ENCODE data around the gene LRRN3.
"Not testable (repeated sequence)": the region's sequence is repeated elsewhere in the genome, so short reads cannot be mapped to it uniquely, and the experiment has no call there.

The LRRN3 gene

GRCh38 chr7:111090846-111091245 lies at the start of gene LRRN3:
LRRN3 (plus strand) TSS chr7:111091127; CDS start chr7:111122773, 31,646 bp downstream.
- peak; percentile 46 for DNase-seq

GRCh38 chr7:111041577-111041976 lies 49.4 kb upstream of the LRRN3 start:
- DNase-seq = no peak

DNA sequence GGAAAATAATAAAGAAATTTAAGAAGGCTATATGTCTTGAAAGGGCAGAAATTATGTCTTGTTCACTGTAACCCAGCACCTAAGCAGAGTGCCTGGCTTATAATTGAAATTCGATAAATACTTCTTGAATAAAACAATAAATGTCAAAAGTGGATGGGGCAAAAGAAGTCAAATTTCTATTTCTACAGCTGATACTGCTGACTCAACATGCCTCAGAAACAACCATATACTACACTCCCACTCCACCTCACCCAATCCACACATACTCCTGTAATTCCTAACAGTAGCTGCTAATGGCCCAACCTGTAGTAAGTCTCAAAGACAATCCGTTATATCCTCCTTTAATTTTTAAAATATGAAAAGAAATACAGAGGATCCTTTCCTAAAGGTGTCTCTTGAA lies 48.1 kb upstream of the LRRN3 start:
- no peak for DNase-seq

- no peak for DNase-seq
These were observed 47.4 kb upstream of the LRRN3 start for GRCh38 chr7:111043561-111043960.

DNA sequence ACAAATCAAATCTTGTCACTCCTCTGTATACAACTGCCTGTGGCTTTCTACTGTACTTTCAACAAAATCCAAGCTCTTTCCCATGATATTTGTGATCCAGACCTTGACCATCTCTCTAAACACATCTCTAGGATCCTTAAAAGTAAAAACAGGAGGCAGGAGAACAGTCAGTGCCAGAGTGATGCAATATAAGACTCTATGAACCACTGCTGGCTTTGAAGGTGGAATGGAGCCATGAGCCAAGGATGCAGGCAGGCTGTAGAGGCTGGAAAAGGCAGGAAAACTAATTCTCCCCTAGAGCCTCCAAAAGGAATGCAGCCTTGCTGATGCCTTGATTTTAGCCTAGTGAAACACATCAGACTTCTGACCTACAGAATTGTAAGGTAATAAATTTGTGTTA lies 45.5 kb upstream of the LRRN3 start:
- DNase-seq = no peak

DNA sequence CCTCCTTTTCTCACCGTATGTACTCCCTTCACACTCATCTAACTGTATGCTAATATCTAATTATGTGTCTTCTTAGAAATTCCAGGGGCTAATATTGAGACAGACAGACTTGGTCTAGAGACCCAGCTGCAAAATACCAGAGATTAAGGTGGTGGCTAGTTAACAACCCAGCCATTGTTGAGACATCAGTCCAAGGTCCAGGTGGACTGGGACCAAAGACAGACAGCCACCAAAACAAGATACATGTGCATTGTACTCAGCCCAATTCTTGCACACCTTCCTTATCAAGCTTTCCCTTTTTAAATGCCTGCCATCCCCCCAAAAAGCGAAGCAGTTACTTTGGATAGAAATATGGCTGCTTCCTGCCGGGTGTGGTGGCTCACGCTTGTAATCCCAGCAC lies 43.3 kb upstream of the LRRN3 start:
- no peak for DNase-seq

DNA sequence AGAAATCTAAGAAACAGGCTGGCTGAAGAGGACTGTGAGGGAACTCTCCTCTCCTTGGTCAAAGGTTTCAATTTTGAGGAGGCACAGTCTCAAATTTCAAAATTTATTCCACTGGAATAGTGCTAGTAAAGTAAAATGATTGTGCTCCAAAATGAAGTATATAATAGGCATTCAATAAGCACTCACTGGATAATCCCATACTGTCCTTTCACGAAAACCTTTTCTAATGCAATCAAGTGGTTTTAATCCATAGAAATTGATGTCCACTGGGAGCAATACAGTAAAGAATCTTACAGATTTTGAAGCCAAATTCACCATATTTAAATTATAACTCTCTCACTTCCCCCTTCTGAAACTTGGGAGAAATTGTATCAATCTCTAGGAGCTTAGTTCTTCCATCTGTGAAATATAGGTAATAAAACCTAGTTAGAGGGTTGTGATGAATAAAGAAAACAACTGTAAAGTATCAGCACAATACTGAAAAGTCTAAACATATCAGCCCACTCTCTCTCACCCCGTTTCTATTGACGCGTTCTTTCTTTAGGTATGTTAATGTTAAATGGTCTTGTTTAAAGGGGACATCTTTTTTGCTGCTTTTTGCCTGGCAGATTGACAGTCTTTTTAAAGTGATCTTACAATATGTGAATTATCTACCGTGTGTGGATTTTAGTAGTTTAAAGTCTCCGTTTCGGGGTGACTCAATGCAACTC lies 40.8 kb upstream of the LRRN3 start:
- no peak for DNase-seq

- no peak for DNase-seq
These were observed 40.0 kb upstream of the LRRN3 start for GRCh38 chr7:111050875-111051416.

- DNase-seq = no peak
These were observed 39.1 kb upstream of the LRRN3 start for GRCh38 chr7:111051832-111052231.

DNA sequence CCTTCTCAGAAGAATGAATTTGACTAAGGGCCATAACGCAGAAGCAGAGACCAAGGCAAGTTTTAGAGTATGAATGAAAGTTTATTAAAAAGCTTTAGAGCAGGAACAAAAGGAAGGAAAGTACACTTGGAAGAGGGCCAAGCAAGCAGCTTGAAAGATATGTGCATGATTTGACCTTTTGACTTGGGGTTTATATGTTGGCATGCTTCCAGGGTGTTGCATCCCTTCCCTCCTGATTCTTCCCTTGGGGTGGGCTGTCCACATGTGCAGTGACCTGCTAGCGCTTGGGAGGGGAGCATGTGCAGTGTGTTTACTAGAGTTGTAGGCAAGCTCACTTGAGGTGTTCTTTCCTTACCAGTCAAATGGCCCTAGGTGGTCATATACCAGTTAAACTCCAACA lies 37.9 kb upstream of the LRRN3 start:
- no peak for DNase-seq

- no peak for DNase-seq
These were observed 34.6 kb upstream of the LRRN3 start for GRCh38 chr7:111056371-111056770.

DNA sequence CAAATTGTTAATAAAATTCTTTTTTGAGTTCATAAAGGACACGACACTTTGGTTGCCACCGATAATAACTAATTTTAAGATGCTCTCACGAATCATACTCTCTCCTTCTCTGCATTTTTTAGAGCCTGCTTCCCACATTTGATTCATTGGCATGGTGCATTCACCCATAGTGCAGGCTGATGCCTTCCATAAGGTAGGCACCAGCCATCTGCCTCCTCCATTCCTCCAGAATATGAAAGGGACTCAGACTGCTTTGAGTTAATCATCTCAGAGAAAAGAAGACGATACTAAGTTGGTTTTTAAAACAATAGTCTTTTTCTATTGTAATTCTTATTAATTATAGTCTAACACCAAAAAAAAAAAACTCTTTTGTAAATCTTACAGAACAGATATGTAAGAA lies 33.9 kb upstream of the LRRN3 start:
- no peak for DNase-seq

DNA sequence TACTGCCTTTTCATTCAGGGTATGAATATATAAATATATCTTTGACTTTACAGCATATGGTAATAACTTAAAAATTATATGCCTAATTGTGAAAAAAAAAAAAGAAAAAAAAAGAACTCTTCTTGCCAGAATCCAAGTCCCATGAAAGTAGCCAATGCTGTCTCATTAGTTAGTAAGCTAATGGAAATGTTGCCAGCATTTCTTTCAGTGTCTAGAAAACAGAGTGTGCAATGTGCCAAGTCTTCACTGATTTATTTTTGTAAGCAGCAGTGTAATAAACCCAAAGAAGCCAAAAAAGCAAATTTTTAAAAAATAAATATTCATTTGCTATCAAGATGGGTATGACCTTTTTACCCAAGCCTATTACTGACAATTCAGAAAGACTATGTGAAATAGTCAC lies 31.1 kb upstream of the LRRN3 start:
- no peak for DNase-seq

DNA sequence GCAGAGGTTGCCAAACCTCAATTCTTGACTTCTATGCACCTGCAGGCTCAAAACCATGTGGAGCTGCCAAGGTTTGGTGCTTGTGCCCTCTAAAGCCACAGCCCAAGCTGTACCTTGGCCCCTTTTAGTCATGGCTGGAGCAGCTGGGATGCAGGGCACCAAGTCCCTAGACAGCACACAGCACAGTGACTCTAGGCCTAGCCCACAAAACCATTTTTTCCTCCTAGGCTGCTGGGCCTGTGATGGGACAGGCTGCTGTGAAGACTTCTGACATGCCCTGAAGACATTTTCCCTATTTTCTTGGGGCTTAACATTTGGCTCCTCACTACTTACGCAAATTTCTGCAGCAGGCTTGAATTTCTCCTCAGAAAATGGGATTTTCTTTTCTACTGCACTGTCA lies 27.8 kb upstream of the LRRN3 start:
- no peak for DNase-seq

- no peak for DNase-seq
These were observed 23.7 kb upstream of the LRRN3 start for GRCh38 chr7:111067251-111067650.

DNA sequence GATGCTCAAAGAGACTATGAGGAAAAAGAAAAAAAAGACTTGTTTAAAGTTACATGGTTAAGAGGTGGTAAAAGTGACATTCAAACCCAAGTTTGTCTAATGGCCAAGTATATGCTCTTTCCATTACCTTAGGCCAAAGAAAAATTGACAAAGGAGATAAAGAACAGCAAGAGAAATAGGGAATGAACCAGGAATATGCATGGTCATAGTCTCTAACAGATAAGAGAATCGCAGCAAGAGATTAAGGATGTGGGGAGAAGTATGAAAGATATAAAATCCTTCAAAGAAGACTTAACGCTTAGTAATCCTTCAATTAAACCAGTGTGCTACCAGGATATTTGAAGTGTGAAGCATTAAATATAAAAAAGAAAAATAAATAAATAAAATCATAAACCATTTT lies 23.2 kb upstream of the LRRN3 start:
- DNase-seq = no peak

DNA sequence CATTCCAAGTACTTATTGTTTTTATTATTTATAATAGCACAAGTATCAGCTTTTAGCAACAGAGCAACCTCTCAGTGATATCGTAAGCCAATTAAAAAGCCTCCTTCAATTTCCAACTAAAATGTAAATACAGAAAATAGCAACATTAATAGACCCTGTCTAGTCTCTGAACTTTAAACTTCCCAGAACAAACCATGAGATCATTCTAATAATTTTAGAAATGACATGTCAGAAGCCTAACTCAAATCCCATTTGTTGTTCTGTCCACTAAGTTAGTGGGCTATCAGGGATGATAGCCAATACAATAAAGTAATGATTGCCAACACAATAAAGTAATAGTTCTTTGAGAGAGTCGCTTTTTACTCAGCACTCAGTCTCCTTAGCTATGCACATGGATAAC lies 22.3 kb upstream of the LRRN3 start:
- DNase-seq = no peak

DNA sequence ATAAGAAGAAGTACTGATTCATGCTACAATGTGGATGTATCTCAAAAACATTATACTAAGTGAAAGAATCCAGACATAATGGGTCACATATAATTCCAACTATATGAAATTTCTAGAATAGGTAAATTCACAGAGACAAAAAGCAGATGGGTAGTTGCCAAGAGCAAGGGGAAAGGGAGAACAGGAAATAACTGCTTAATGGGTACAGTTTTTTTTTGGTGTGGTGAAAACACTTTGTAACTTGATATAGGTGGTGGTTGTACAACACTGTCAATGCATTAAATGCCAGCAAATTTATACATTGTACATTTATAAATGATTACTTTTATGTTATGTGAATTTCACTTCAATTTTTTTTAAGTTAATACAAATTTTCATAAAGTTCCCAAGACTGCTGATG lies 19.4 kb upstream of the LRRN3 start:
- DNase-seq = no peak

DNA sequence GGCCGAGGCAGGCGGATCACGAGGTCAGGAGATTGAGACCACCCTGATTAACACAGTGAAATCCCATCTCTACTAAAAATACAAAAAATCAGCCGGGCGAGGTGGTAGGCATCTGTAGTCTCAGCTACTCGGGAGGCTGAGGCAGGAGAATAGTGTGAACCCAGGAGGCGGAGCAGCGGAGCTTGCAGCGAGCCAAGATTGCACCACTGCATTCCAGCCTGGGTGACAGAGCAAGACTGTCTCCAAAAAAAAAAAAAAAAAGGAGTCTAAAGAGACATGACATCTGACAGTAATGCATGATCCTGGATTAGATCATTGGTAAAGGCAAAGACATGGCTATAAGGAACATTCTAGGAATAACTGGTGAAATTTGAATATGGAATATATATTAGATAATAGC lies 18.3 kb upstream of the LRRN3 start:
- DNase-seq = not testable (repeated sequence)

- DNase-seq = no peak
These were observed 16.7 kb upstream of the LRRN3 start for GRCh38 chr7:111074071-111074747.

GRCh38 chr7:111074748-111075146 lies 16.2 kb upstream of the LRRN3 start:
- no peak for DNase-seq

- DNase-seq = no peak
These were observed 15.4 kb upstream of the LRRN3 start for GRCh38 chr7:111075498-111075897.

DNA sequence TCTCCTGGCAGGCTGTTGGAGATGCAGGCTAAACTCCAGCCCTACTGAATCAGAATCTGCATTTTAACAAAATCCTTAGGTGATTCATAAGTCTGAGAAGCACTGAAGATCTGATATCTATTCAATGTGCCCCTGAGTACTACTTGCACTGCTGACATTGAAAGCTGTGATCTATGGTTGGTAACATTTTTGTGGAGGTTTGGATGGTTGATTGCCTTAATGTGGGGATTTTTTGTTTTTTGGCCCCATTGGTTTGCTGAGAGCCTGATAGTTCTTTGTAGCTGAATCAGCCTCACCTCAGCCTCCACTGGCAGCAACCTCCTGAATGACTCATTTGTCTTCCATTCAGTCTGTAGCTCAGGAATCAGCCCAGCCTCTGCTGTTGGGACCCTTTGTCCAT lies 14.7 kb upstream of the LRRN3 start:
- DNase-seq = no peak

GRCh38 chr7:111077001-111077400 lies 13.9 kb upstream of the LRRN3 start:
- DNase-seq = no peak
